GM12873 (cell line): Measurements from ENCODE around the gene ING1.

ENCODE experiments used
- TF ChIP-seq, protein P1 (sequence below): IDR thresholded peaks from 2 replicates; pipeline ENCODE4 v1.5.1; 2012; ENCODE audit warnings: low read depth, mild to moderate bottlenecking, moderate library complexity, low read length, control low read depth; ENCODE audit not compliant: insufficient read depth; ENCODE audit errors: missing control alignments

The ING1 gene

DNA sequence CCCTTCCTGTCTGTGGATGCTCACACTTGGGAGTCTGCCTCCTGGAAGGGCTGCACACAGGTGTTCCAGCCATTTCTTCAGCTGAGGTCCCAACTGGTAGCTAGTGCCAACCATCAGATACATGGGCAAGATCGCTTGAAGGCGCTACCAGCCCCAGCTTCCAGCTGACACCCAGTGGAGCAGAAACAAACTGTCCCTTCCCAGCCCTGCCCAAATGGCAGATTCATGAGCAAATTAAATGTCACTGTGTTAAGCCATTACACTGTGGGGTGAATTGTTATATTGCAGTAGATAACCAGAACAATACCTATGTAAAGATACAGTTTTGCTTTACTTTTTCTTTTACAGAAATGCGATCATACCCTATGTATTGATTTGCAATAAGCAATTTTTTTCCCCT is 17.6 kb downstream of the ING1 start:
- TF ChIP-seq, protein P1, sequence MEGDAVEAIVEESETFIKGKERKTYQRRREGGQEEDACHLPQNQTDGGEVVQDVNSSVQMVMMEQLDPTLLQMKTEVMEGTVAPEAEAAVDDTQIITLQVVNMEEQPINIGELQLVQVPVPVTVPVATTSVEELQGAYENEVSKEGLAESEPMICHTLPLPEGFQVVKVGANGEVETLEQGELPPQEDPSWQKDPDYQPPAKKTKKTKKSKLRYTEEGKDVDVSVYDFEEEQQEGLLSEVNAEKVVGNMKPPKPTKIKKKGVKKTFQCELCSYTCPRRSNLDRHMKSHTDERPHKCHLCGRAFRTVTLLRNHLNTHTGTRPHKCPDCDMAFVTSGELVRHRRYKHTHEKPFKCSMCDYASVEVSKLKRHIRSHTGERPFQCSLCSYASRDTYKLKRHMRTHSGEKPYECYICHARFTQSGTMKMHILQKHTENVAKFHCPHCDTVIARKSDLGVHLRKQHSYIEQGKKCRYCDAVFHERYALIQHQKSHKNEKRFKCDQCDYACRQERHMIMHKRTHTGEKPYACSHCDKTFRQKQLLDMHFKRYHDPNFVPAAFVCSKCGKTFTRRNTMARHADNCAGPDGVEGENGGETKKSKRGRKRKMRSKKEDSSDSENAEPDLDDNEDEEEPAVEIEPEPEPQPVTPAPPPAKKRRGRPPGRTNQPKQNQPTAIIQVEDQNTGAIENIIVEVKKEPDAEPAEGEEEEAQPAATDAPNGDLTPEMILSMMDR: no peak

DNA sequence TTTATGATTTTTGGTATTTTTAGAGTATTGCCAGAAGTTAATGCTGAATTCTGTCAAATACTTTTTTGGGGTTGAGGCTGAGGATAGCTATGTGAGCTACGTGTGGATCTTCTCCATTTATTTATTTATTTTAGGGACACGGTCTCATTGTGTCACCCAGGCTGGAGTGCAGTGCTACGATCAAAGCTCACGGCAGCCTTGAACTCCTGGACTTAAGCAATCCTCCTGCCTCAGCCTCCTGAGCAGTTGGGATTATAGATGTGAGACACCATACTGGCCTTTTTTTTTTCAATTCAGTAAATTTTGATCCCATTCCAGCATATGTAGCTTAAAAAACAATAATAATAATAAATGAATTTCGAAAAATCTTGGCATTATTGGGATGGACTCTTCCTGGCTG is 21.1 kb downstream of the ING1 start:
- TF ChIP-seq, protein P1: no peak

DNA sequence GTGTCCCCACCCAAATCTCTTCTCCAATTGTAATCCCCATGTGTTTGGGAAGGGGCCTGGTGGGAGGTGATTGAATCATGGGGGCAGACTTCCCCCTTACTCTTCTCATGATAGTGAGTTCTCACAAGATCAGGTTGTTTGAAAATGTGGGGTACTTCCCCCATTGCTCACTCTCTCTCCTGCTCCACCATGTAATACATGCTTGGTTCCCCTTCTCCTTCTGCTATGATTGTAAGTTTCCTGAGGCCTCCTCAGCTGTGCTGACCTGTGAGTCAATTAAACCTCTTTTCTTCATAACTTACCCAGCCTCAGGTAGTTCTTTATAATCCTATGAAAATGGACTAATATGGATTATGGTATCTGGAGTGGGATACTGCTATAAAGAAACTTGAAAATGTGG is 24.1 kb downstream of the ING1 start:
- TF ChIP-seq, protein P1: no peak

DNA sequence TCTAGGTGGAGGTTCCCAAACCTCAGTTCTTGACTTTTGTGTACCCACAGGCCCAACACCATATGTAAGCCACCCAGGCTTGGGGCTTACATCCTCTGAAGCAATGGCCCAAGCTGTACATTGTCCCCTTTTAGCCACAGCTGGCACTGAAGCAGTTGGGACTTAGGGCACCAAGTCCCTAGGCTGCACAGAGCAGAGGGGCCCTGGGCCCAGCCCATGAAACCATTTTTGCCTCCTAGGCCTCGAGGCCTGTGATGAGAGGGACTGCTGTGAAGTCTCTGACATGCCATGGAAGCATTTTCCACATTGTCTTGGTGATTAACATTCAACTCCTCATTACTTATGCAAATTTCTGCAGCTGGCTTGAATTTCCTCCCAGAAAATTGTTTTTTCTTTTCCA is 30.2 kb downstream of the ING1 start:
- TF ChIP-seq, protein P1: no peak

DNA sequence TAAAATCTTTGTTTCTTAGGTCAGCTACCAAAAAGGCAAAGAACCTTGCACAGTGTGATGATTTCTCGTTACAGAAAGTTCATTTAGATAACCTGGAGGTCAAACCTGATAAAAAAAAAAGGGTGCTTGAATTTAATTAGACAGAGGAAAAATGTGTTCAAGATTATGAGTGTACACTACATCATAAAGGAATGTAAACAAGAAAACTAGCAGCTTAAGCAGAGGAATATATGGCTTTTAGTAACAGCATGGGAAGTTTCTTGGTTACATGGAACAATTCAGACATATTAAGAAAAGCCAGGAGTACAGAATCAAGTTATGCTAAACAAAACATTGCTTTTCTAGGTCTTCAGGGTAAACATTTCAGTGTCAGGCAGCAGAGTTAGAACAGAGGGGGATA is 32.9 kb downstream of the ING1 start:
- TF ChIP-seq, protein P1: no peak

DNA sequence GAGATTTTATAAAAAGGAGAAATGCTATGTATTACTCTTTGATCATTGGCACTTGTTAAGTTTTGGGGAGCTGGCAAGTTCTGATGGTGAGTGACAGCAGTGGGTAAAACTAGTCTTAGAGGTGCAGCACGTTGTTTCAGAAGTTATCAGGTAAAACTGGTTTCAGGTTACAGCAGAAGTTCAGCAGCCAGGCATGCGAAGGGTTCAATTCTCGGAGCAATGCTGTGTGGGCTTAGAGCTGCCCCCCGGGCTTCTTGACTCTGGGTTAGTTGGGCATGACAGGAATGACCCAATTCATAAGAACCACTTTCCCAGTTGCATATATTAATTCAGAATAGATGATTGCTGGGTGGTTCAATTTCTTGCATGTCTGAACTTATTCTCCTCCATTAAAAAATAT is 34.8 kb downstream of the ING1 start:
- TF ChIP-seq, protein P1: no peak

DNA sequence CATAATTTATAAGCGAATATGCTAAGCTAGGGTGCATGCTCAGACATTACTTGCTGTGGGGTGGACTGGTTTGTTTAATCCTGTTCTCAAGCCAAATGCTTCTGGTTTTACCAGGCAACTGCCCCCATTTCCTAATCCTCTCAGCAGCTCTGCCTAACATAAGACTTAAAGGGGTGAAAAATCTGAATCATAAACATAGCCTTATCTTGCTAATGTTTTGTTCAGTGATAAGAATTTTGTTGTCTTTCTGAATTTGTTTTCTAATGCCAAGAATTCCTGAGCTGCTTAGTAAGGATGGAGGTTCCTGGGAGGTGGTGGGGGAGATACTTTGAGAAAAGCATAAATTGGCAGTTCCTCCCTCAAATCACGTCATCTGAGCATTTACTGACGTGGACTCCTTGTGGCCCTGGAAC is 42.7 kb downstream of the ING1 start:
- TF ChIP-seq, protein P1: no peak

DNA sequence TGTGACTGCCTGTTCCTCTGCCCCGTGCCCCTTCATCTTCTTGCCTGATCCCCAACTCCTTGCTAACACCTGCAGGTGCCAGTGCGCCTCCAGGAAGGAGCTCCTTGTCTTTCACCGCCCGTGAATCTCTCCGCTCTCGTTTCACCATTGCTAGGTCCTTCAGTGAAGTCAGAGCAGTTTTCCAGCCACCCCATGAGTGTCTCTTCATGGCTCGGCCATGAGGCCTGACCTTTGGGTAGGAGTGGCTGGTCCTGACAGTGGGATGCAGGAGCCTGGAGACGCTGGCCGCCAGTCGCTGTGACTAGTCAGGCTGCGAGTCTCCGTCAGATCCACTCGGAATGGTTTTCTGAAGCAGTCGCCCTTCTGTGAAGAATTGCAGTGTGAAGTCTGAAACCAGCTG is 43.8 kb downstream of the ING1 start:
- TF ChIP-seq, protein P1: no peak
